ENCODE results near the gene PDGFB. TPM values are rescaled to one million over a fixed set of nuclear protein-coding genes. Genes with fewer than 3 reads are reported as not detected.

PDGFB gene
- total RNA-seq, 4 donors from 2014 or later = 11.6 to 33.1 (median 14.6) TPM

DNA sequence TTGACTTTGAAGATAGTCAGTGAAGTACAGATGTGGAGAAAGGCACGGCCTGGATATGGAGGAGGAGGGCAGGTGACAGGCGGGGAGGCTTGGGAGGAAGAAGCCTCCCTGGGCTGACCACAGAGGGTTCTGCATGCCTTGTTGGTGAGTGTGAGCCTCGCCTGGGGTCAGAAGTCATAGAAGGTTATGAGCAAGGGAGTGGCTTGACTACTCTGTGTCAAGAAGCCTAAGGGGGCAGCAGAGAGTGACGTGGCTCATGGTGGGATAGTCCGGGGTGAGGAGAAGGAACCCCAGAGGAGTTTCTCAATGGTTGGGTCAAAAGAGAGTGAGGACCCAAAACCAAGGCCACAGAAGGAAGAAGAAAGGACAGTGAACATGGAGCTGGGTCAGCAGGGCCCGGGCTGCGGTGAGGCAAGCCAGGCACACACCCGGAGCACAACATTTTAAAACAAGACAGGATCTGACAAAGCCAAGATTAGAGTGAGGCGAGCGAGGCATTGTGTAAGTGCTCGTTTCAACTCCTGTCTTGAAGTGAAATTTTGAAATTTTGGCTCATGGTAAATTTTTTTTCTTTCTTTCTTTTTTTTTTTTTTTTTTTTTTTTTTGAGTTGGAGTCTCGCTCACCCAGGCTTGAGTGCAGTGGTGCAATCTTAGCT is 31.9 kb downstream of the PDGFB start:
- TF ChIP-seq, protein P1, sequence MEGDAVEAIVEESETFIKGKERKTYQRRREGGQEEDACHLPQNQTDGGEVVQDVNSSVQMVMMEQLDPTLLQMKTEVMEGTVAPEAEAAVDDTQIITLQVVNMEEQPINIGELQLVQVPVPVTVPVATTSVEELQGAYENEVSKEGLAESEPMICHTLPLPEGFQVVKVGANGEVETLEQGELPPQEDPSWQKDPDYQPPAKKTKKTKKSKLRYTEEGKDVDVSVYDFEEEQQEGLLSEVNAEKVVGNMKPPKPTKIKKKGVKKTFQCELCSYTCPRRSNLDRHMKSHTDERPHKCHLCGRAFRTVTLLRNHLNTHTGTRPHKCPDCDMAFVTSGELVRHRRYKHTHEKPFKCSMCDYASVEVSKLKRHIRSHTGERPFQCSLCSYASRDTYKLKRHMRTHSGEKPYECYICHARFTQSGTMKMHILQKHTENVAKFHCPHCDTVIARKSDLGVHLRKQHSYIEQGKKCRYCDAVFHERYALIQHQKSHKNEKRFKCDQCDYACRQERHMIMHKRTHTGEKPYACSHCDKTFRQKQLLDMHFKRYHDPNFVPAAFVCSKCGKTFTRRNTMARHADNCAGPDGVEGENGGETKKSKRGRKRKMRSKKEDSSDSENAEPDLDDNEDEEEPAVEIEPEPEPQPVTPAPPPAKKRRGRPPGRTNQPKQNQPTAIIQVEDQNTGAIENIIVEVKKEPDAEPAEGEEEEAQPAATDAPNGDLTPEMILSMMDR (IDR thresholded peaks at IDR 0.05) = no peak
- peak; percentile 94 for ATAC-seq (ENCODE audit: low FRiP score)

GRCh38 chr22:39209756-39210155 is 35.0 kb downstream of the PDGFB start:
- ATAC-seq (ENCODE audit: low FRiP score) = no peak
- DNase-seq (ENCODE audit: low spot score) = no peak
- TF ChIP-seq, protein P1 (IDR thresholded peaks at IDR 0.05) = no peak

More for the DNA sequence above, 31.9 kb downstream of the PDGFB start:
- DNase-seq (ENCODE audit: low spot score) = no peak

DNA sequence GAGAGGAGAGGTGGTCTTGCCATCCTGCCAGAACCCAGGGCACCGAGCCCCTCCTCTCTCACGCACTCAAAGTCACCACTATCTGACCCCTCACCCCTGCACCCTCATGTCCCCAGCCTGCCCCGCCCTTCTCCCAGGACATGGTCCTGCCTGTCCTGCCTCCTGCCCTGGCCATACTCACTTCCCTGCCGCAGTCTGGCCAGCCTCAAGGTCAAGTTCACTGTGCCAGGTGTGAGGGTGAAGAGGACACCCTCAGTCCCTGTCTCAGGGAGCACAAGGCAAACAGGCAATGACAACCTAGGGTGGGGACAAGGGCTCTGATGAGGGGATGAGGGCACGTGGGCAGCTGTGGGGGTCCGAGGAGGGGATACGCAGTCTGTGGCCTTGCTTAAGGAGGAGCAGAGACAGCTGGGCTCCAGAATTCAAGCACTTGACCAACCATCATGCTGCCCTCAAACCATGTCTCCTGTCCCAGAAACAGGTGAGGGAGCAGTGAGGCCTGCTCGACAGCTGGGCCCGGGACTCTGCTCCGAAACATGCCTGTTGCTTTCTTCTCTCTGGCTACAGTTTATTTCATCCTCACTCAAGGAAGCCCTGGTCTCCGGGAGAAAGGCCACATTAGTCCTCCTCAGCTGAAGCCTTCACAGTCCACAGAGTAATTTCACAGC is 36.6 kb downstream of the PDGFB start:
- DNase-seq (ENCODE audit: low spot score) = no peak
- ATAC-seq (ENCODE audit: low FRiP score) = no peak

DNA sequence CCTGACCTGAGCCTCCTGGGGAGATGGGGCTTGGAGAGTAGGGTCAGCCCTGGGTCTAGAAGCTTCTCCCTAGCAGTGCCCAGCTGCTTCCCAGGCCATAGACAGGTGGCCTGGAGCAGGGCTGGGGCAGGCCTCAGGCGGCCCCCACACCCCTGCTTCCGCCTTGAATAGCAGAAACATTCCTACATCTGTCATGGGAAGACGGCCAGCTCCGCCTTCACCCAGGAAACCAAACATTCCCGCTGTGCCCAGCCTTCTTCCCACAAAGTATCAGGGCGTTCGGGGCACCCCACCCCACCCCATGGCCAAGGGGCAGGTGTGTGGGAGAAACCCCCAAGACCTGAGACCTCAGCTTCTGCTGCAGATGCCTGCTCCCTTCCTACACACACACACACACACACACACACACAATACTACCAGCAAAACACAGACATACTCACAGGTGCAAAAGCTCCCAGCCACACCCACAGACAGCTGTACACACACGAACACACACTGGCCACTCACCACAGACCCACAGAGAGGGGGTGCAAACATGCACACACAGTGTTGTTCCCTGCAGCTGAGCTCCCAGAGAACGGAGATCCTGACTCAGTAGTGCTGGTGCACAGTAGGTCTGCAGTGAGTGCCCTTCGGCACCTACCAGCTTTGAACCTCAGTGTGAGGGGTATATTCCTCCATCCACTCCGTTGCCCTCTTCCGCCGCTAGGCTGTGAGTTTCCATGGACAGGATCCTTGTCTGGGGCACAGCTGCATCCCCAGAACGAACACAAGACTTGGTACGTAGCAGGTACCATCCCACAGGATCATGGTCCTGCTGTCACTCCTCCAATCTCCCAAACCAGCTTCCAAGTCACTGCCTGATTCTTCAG is 37.4 kb downstream of the PDGFB start:
- ATAC-seq (ENCODE audit: low FRiP score) = no peak
- DNase-seq (ENCODE audit: low spot score) = no peak
- TF ChIP-seq, protein P1 (IDR thresholded peaks at IDR 0.05) = no peak

More for the DNA sequence above, 36.6 kb downstream of the PDGFB start:
- TF ChIP-seq, protein P1 (IDR thresholded peaks at IDR 0.05) = no peak

DNA sequence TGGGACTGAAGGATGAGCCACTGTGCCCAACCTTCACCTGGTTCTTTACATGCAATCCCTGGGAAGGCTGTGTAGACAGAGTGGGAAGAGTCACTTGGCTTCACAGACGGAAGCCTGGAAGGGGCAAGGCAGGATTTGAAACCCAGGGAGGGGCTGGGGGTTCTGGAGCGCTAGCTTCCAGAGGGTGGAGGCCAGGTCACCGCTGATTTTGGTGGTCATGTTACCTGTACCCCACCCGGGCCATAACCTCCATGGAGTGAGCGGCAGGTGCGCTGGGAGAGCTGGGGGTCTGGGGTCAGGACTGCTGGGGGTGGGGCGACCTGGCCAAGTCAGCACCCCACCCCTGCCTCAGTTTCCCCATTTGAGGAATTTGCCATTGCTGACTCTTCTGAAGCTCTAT is 38.3 kb downstream of the PDGFB start:
- no peak for DNase-seq (ENCODE audit: low spot score)
- no peak for ATAC-seq (ENCODE audit: low FRiP score)
- TF ChIP-seq, protein P1 (IDR thresholded peaks at IDR 0.05) = no peak

- ATAC-seq (ENCODE audit: low FRiP score) (peak; percentile 88), DNase-seq (ENCODE audit: low spot score) (no peak)
- TF ChIP-seq, protein P1 (IDR thresholded peaks at IDR 0.05) = no peak
Observed at GRCh38 chr22:39205344-39206021, 39.3 kb downstream of the PDGFB start.
